GM18907 (cell line): ENCODE measurements around the gene NFKBIA.
"Not testable (repeated sequence)": the region's sequence is repeated elsewhere in the genome, so short reads cannot be mapped to it uniquely, and the experiment has no call there.

Source experiments
- ATAC-seq: cut with Tn5 transposase; IDR thresholded peaks from one replicate; pipeline ENCODE4 v1.9.1; 2021; ENCODE audit warnings: mild to moderate bottlenecking, moderate library complexity; ENCODE audit not compliant: unreplicated experiment

NFKBIA gene

GRCh38 chr14:35409595-35409994 is 5.0 kb upstream of the NFKBIA start:
- no peak for ATAC-seq

GRCh38 chr14:35408026-35408425 is 3.5 kb upstream of the NFKBIA start:
- no peak for ATAC-seq

GRCh38 chr14:35407306-35407630 is 2.7 kb upstream of the NFKBIA start:
- no peak for ATAC-seq

GRCh38 chr14:35406506-35407305 is 2.2 kb upstream of the NFKBIA start:
- no peak for ATAC-seq

GRCh38 chr14:35406090-35406489 is 1.5 kb upstream of the NFKBIA start:
- no peak for ATAC-seq

- ATAC-seq: no peak
Measured at GRCh38 chr14:35405304-35405996, 901 bp upstream of the NFKBIA start.

- peak; percentile 51 for ATAC-seq
Measured at GRCh38 chr14:35403603-35404448, 723 bp downstream of the NFKBIA start.

GRCh38 chr14:35403114-35403602 is 1.4 kb downstream of the NFKBIA start:
- ATAC-seq: no peak

GRCh38 chr14:35402323-35403113 is 2.0 kb downstream of the NFKBIA start:
- no peak for ATAC-seq

GRCh38 chr14:35401422-35402265 is 2.9 kb downstream of the NFKBIA start:
- no peak for ATAC-seq

GRCh38 chr14:35400648-35401421 is 3.7 kb downstream of the NFKBIA start:
- no peak for ATAC-seq

- ATAC-seq: no peak
Measured at GRCh38 chr14:35399083-35399937, 5.2 kb downstream of the NFKBIA start.

- no peak for ATAC-seq
Measured at GRCh38 chr14:35398071-35398584, 6.4 kb downstream of the NFKBIA start.

GRCh38 chr14:35396610-35397009 is 7.9 kb downstream of the NFKBIA start:
- not testable (repeated sequence) for ATAC-seq

GRCh38 chr14:35395283-35395682 is 9.3 kb downstream of the NFKBIA start:
- no peak for ATAC-seq

GRCh38 chr14:35394326-35395013 is 10.1 kb downstream of the NFKBIA start:
- no peak for ATAC-seq

- ATAC-seq: no peak
Measured at GRCh38 chr14:35393826-35394225, 10.7 kb downstream of the NFKBIA start.
